Stimulated activated CD8-positive, alpha-beta memory T cell treated with anti-CD3 and anti-CD28 coated beads, Interleukin-7, amount 100 ng/mL, for 48 hours (primary cell): ENCODE measurements around the gene RDH16.
"Not testable (repeated sequence)": the region's sequence is repeated elsewhere in the genome, so short reads cannot be mapped to it uniquely, and the experiment has no call there.

Source experiments
- DNase-seq, 2 donors: peaks; one replicate each; pipeline ENCODE4 v3.0.0-alpha.2; 2020; ENCODE audit warnings: low read depth in 1 of 2; ENCODE audit errors: extremely low read depth in 1 of 2

Gene RDH16

DNA sequence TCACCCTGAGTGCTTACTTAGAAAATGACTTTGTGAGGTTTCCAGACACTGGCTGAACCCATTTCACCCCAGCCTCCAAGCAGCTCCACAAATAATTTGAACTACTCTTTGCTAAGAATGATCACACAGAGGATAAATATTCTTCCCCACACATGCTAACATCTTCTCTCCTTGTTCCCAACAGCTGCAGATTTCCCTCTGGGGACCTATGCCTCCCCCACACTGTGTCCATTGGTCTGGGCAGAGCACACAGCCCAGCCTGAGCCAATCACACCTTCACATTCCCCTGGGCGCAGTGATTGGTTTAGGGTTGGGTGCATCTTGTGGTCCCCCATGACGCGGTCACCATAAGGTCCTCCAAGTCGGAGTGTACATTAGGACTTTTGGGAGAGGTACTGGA lies 30.1 kb downstream of the RDH16 start:
- DNase-seq: no peak

DNA sequence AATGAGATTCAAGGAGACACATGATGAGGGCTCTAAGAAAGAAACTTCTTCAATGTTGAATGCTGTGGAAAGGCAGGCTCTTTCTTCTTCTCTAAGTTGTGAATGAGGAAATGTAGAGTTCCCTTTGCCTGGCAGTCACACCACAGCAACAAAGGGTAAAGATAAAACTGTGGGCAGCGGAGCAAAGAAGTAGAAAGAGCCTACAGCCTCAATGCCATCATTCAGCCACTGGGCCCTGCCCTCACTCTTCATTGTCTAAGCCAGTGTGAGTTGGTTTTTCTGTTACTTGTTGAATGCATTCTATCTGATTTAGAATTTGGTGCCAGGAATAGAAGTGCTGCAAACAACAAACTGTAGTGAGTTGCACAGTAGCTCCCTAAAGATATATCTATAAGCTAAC lies 35.4 kb downstream of the RDH16 start:
- no peak for DNase-seq

DNA sequence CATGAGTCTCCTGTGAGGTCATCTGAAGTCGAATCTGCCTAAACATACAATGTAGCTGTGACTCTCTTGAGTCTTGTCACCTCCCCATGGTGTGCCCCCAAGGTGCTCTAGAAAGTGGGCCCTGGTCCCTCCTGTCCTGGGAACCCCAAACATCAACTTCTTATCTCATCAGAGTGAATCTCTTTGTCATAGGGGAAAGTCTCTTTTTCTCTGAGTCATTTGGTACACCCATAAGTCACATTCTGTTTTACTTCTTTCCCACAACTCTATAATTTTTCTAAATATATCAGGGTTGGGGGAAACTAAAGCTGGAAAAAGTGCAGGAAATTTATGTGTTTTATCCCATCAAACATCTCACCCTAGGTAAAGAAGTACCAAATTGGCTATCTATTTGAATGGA lies 36.1 kb downstream of the RDH16 start:
- no peak for DNase-seq

DNA sequence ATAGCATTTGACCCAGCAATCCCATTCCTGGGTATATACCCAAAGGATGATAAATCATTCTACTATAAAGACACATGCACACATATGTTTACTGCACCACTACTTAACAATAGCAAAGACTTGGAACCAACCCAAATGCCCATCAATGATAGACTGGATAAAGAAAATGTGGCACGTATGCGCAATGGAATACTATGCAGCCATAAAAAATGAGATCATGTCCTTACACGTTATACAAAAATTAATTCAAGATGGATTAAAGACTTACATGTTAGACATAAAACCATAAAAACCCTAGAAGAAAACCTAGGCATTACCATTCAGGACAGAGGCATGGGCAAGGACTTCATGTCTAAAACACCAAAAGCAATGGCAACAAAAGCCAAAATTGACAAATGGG lies 39.3 kb downstream of the RDH16 start:
- not testable (repeated sequence) for DNase-seq

DNA sequence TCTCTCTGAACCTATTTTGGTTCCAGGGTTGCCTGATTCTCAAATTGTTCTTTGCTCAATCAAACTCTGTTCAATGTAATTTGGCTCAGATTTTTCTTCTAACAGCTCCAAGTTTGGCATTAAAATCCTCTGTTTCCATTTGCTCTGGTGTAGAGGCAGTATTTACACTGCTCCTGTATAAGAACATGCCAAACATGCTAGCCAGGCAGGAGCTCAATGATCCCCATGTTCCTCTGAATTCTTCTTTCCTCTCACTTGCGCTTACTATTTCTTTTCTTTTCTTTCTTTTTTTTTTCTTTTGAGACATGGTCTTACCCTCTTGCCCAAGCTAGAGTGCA lies 40.4 kb downstream of the RDH16 start:
- no peak for DNase-seq

DNA sequence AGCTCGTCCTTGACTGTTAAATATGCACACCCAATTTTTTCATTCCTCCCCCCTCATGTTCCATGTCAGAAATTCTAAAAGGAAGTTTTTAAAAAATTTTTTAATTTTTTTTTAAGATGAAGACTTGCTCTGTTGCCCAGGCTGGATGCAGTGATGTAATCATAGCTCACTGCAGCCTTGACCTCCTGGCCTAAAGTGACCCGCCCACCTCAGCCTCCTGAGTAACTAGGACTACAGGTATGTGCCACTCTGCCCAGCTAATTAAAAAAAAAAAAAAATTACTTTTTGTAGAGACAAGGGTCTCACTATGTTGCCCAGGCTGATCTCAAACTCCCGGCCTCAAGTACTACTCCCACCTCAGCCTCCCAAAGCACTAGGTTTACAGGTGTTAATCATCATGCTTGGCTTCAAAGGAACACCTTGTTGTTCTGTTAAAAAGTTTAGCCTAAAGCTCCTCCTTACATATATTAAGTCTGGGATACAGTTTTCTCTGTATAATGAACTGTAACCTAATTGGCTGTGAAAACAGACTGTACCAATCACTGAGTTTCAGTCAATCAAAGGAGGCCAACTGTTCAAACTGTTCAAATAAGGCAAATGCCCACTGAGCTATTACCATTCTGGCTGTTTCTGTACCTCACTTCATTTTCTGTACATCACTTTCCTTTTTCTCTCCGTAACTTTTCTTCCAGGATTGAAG lies 41.0 kb downstream of the RDH16 start:
- DNase-seq: no peak

DNA sequence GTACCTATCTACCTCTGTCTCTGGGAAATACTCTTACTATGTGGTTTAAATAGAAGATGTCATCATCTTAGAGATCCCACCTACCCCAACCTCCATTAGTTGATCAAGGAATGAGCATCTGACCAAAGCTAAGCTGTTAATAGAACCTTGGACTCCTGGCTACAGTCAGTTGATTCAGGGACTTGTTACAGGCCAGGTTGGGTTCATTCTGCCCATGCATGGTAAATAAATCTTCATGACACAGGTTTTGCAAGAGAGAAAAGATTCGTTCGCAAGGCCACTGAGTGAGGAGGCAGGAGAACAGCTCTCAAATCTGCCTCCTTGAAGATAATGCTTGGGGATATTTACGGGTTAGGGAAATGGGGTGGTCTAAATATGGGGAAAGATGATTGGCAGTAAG lies 42.7 kb downstream of the RDH16 start:
- DNase-seq: no peak

DNA sequence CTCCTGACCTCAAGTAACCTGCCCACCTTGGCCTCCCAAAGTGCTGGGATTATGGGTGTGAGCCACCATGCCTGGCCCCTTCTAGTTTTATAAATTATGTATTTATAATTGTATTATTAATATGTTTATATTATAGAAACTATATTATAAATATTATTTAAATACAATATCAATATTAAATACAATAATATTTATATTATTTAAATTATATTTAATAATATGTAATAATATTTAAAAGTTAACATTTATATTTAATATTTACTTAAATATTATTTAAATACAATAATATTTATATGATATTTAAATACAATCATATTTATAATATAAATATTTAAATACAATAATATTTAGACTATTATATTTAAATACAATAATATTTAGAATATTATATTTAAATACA lies 43.2 kb downstream of the RDH16 start:
- no peak for DNase-seq

DNA sequence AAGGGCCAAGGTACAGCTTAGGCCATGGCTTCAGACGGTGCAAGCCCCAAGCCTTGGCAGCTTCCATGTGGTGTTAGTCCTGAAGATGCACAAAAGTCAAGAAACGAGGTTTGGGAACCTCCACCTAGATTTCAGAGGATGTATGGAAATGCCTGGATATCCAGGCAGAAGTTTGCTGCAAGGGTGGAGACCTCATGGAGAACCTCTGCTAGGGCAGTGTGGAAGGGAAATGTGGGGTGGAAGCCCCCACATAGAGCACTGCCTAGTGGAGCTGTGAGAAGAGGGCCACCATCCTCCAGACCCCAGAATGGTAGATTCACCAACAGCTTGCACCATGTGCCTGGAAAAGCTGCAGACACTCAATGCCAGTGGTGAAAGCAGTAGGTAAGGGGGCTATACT lies 48.0 kb downstream of the RDH16 start:
- not testable (repeated sequence) for DNase-seq

DNA sequence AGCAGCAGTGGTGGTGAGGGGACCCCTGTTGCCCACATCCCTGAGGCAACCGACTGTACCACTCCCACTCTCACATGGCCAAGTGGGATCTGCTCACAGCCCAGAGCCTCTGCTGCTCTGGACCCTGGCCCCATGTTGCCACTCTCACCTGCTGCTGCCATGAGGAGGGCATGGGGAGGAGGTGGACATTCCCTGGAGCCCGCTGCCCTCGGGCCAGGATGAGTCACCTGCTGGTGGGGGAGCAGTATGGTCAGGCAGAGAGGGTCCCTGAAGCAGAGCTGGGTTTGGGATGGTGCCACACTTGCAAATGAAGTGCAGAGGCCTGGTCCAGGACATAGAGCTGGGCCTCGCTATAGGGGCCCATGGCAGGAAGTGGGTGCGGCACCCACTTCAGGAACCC lies 49.3 kb downstream of the RDH16 start:
- DNase-seq: no peak

DNA sequence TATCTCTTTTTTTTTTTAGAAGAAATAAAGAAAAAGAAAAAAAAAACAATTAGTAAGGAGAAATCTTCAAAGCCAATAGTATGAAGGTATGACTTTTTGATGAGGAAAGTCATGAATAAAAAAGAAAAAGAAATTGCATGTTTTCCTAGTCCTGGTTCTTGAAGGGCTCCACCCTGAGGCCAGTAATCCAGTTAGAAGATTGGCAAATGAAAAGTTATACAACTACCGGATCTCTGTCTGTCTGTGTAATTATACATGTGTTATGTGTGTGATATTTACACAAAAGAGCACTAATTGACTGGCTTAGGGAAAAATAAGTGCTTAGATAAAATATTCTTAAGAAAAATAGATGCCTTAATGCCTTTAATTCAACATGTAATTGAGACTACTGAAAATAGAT lies 51.6 kb downstream of the RDH16 start:
- DNase-seq: no peak

DNA sequence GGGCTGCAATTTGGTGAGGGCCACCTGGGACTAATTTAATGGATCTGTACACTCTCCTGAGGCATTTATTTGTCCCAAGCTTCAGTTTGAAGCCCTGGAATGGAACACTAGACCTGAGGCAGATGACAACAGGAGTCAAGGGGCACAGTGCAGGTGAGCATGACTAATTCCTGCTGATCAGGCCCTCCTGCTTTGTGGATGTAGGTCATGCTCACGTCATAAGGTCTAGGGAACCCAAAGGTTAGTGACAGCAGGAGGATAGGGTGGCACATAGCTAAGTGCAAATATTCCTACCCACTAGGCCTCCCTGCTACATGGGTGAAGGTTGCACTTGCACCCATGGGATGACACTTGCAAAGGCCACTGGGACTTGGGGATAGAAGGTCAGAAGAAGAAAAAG lies 54.0 kb downstream of the RDH16 start:
- DNase-seq: no peak
